Endothelial cell of umbilical vein (primary cell): ENCODE measurements around the gene TPPP2.

Source experiments
- EZH2 ChIP-seq: IDR thresholded peaks from 2 replicates; pipeline ENCODE4 v1.6.1; 2012; ENCODE audit warnings: borderline replicate concordance, low read depth, mild to moderate bottlenecking, moderate library complexity, low read length, inconsistent platforms; ENCODE audit not compliant: severe bottlenecking
- FOS ChIP-seq: IDR thresholded peaks from 2 replicates; pipeline ENCODE4 v1.6.1; 2011; ENCODE audit warnings: mild to moderate bottlenecking, low read length, moderate library complexity, borderline replicate concordance; ENCODE audit not compliant: insufficient read depth
- GATA2 ChIP-seq: IDR thresholded peaks from 2 replicates; pipeline ENCODE4 v1.7.0; 2011; ENCODE audit warnings: low read depth, mild to moderate bottlenecking, moderate library complexity, mixed read lengths, low read length; ENCODE audit not compliant: insufficient read length, insufficient read depth
- JUN ChIP-seq: IDR thresholded peaks from 2 replicates; pipeline ENCODE4 v1.6.1; 2011; ENCODE audit warnings: borderline replicate concordance, low read depth; ENCODE audit not compliant: insufficient read length, insufficient read depth
- MYC ChIP-seq: IDR thresholded peaks from one replicate; pipeline ENCODE4 v1.6.1; 2011; ENCODE audit warnings: mild to moderate bottlenecking, low read depth, low read length
- POLR2A ChIP-seq: IDR thresholded peaks from 2 replicates; pipeline ENCODE4 v1.6.1; 2012; ENCODE audit warnings: low read depth, mild to moderate bottlenecking, control low read depth, low read length
- POLR2AphosphoS5 ChIP-seq: IDR thresholded peaks from 2 replicates; pipeline ENCODE4 v1.6.1; 2012; ENCODE audit warnings: low read depth, mild to moderate bottlenecking, control low read depth, low read length, moderate library complexity; ENCODE audit not compliant: insufficient read depth
- TF ChIP-seq, protein P1 (sequence below), 2 donors: IDR thresholded peaks; 1 replicate in 1 of 2; 2 replicates in 1 of 2; pipeline ENCODE4 v1.5.1; 2011; ENCODE audit warnings: low read length in 2 of 2, mild to moderate bottlenecking in 2 of 2, moderate library complexity in 2 of 2, control low read depth in 1 of 2, inconsistent platforms in 1 of 2, low read depth in 1 of 2; ENCODE audit not compliant: insufficient read depth in 1 of 2; ENCODE audit errors: extremely low read depth in 1 of 2
- TF ChIP-seq, protein P2 (sequence below): IDR thresholded peaks from 2 replicates; pipeline ENCODE4 v1.6.1; 2011; ENCODE audit not compliant: insufficient read depth, insufficient read length

DNA sequence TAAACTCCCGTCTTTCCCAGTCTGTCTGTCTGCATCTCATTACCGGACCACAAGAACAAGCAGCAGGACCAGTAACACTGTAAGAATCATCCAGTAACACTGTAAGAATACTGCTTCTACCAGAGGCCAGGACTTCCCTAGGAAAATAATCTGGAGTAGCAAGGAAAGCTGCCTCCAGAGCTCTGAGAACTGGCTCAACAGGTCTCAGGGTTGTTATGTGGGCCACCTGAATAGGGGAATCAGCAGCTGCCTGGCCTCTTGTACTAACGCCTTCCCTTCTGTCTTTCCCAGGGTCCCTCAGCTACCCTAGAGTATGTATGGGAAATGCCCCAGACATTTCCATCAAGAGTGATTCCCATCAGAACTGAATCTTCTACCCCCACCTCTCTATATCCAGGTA, 31.9 kb upstream of the TPPP2 start:
- TF ChIP-seq, protein P1, sequence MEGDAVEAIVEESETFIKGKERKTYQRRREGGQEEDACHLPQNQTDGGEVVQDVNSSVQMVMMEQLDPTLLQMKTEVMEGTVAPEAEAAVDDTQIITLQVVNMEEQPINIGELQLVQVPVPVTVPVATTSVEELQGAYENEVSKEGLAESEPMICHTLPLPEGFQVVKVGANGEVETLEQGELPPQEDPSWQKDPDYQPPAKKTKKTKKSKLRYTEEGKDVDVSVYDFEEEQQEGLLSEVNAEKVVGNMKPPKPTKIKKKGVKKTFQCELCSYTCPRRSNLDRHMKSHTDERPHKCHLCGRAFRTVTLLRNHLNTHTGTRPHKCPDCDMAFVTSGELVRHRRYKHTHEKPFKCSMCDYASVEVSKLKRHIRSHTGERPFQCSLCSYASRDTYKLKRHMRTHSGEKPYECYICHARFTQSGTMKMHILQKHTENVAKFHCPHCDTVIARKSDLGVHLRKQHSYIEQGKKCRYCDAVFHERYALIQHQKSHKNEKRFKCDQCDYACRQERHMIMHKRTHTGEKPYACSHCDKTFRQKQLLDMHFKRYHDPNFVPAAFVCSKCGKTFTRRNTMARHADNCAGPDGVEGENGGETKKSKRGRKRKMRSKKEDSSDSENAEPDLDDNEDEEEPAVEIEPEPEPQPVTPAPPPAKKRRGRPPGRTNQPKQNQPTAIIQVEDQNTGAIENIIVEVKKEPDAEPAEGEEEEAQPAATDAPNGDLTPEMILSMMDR (IDR thresholded peaks at IDR 0.05; ENCODE audit: extremely low read depth in 1 of 2, insufficient read depth in 1 of 2, low read depth in 1 of 2, low read length in 2 of 2) = no peak
- TF ChIP-seq, protein P2, sequence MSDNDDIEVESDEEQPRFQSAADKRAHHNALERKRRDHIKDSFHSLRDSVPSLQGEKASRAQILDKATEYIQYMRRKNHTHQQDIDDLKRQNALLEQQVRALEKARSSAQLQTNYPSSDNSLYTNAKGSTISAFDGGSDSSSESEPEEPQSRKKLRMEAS = no peak
- no peak for TF ChIP-seq JUN
- no peak for TF ChIP-seq EZH2
- no peak for TF ChIP-seq POLR2AphosphoS5
- no peak for TF ChIP-seq POLR2A
- no peak for TF ChIP-seq FOS
- TF ChIP-seq MYC = no peak
- no peak for TF ChIP-seq GATA2
